Stimulated activated CD4-positive, alpha-beta T cell treated with anti-CD3 and anti-CD28 coated beads, Interleukin-2, amount 100 ng/mL, for 24 hours (primary cell): ENCODE results near the gene STAM.
A peak's percentile ranks its signal among the peaks of the same experiment; 100 is the strongest.

Experiments
- DNase-seq, 2 donors: peaks; one replicate each; pipeline ENCODE4 v3.0.0-alpha.2; 2020

STAM gene

GRCh38 chr10:17733620-17734019 is 89.7 kb downstream of the STAM start:
- DNase-seq: no peak

DNA sequence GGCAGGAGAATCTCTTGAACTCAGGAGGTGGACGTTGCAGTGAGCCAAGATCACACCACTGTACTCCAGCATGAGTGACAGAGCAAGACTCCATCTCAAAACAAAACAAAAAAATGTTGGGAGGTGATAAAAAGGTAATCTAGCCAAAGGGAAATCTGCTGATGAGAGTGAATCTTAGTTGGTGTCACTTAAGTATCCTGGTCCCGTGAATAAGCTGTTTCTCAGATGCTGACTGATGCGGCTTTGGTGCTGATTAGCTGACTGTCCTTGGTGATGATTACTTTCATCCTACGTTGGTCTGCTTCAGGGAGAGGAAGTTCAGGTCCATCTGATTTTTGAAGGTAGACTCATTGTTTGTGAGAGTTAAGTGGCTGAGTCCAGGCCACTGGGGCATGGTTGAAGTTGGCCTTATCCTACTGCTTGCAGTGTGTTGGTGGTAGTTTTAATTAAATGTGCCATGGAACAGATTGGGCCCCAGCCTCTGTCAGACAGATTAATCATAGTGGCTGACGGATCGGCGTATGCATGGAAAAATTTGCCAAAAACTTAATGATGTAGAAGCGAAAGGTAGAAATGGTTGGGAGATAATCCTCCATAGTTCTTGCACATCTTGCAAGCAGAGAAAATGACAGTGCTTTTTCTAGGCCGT is 90.6 kb downstream of the STAM start:
- DNase-seq: no peak

DNA sequence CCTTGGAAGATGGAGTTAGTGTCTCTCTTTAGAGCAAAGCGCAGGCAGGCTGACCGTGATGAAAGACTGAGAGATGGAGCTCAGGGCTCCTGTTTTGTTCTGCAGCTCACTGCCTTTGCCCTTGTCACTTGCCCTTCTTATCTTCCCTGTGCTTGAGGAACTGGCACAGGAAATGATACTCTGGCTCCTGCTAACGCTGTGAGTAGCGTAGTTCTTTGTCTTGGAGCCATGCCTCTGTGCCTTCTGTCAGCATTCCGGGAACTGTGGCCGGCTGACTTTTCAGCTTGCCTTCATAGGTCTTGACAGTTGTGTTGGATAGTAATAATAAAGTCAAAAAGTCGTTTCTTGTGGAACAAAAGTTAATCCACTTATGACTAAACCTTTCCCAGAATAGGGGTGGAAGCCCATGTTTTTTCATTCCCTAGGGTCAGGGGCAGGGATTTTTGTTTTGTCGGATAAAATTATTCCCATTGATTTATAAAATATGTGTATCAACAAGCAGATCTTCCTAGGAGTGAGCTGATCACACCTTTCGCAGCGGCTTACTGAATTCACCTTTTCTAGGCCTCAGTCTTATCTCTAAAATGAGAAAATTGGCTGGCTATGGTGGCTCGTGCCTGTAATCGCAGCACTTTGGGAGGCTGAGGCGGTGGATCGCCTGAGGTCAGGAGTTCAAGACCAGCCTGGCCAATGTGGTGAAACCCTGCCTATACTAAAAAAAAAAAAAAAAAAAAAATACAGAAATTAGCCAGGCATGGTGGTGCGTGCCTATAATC is 91.4 kb downstream of the STAM start:
- no peak for DNase-seq

DNA sequence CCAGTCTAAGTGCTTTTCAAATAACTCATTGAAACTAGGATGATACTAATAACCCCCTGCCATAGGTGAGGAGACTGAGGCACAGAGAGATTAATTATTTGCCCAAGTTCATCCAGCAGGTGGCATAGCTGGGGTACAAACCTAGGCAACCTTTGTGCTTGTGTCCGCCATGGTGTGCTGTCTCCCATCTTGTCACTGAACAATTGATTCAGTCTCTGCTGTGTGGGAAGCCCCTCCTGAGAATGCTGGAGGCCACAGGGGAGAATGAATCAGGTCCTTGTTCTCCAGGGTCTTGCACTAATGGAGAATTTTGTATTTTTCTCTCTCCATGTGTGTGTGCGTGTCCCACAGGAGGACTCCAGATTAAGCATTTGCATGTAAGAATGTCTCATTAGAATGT is 92.3 kb downstream of the STAM start:
- DNase-seq: no peak

- DNase-seq: no peak
Measured at GRCh38 chr10:17737027-17737965, 93.3 kb downstream of the STAM start.

DNA sequence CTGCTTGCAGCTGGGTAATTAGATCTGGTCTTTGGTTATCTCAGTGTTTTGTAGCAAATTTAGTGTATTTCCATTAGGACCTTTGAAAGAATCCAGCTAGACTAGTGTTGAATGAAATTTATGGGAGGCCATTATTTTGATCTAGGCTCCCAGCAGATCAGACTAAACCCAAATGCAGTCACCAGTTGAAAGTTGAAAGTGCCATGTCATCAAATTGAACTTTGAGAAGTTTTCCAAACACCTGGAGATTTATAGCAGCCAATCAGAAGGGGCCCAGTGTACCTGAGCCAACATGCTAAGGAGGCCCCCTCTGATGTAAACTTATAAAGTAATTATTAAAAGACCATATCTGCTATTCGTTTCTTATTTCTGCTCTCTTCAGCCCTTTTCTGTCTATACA is 96.7 kb downstream of the STAM start:
- no peak for DNase-seq

DNA sequence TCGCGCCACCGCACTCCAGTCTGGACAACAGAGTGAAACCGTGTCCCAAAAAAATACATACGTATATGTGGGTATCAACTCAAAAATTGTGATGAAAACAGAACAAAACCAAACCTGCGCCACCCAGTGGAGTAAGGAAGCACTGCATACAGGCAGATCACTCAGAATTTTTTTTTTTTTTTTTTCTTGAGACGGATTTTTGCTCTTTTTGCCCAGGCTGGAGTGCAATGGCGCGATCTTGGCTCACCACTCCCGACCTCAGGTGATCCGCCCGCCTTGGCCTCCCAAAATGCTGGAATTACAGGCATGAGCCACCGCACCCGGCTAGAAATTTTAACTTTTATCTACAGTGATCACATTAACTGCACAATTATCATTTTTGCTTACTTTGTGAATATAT is 99.0 kb downstream of the STAM start:
- DNase-seq: peak; percentile 79 to 80

DNA sequence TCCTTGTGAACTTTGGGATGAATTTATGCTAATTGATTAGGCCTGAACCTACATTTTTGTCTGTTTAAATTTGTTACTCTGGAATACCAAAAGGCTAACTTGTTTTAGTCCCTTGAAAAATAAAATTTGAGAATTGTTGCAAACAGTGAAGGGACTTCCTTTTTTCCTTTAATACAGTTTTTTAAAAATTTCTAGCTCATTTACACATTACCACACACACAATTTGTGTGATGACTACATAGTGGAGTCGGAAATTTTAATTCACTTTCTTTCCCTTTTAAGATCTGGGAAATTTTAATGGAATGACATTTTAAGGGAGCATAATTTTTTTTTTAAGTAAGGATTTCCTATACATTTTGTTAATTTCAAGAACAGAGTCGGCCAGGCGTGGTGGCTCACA is 99.5 kb downstream of the STAM start:
- DNase-seq: no peak

DNA sequence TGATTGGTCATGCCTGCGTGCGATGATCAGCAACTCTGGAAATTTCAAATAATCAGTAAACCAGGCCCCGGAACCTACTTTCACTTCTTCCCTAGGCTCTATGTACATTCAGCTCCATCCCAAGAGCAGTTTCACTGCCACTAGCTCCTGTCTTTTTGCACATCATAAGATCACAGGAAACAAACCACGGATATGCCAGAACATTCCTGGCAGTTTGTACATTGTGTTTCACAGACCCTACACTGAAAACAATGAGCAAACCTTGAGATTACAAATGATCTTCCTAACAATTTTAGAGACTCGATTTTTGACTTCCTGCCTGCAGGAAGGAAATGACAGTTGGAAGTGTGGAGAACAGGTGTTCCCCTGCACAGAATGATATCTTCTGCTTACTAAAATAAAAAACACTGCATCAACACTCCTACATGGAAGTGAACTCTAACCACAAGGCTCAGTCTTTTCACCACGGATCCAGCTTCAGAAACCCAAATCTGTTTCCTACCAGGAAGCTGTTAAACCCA is 100.5 kb downstream of the STAM start:
- DNase-seq: no peak

DNA sequence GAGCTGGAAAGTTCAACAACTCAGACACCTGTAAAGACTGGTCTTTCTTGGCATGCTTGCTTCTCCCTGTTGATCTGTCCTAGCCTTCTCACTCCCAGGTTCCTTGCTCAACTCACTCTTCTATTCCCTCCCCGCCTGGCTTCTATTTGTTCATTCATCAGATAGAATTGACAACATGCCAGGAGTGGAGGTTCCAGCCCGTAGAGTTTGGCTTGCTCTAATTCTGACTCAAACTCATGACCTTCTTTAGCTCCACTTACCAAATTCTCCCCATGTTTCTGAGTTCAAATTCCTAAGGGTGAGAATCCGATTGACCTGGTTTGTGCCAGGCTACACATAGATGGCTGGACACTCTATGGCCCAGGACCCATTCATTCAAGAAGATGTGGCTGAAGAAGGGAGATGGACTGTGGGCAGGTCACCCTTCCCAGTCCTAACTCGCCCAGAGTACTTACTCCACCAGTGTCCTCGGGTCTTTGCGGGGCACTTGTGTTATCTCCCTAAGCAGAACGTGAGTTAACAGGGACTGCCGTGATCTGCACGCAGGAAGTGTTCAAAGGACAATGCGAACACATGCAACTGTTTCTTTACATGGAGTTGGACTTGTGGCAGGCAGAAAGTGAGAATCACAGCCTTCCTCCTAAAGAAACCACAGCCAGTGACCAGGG is 104.1 kb downstream of the STAM start:
- DNase-seq: no peak

DNA sequence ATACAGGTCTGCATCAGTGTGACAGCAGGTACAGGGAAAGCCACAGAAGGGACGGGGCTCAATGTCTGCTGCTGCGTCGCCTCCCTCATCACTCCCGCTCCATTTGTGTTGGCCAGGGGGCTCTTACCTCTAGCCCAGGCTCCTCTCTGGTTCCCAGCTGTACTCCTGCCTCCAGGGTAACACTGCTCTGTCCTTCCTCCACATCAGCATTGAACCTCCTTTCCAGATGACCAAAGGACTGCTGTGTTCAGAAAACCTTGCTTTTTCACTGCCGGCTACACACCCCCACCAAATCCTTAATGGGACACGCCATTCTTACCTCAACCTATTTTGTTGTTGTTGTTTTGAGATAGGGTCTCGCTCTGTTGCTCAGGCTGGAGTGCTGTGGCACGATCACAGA is 105.9 kb downstream of the STAM start:
- no peak for DNase-seq

- no peak for DNase-seq
Measured at GRCh38 chr10:17751781-17752445, 108.0 kb downstream of the STAM start, which contains the start of gene TMEM236. Gene TMEM236, plus strand, starts transcription at chr10:17752201. Its CDS starts 95 bp downstream, at chr10:17752296.

DNA sequence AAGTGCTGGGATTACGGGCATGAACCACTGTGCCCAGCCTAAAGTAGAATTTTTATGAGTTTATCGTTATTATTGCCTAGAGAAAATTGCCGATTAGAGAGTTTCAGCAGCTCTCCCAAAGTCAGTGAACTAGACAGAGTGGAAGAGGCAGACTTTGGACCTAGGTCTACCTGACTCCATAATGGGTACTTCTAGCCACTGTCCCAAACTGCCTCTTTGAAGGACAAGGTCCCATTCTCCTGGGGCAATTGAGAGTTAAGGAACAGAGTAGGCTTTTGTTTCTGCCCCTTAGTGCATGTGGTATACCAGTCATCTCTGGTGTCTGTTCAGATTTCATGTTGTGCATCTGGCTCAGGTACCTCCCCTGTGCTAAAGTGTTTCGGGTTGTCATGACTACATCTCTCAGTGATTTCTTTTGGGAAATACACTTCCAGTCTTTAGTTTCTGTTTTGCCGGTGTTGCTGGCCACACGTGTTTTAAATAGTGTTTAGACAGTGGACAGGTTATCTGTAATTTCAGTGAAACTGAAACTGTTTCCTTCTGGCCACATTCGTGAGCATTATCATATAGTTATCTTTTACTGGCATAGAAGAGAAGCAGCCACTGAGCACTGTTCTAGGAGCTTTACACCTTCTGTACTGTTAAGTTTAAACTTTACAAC is 112.7 kb downstream of the STAM start:
- DNase-seq: no peak

DNA sequence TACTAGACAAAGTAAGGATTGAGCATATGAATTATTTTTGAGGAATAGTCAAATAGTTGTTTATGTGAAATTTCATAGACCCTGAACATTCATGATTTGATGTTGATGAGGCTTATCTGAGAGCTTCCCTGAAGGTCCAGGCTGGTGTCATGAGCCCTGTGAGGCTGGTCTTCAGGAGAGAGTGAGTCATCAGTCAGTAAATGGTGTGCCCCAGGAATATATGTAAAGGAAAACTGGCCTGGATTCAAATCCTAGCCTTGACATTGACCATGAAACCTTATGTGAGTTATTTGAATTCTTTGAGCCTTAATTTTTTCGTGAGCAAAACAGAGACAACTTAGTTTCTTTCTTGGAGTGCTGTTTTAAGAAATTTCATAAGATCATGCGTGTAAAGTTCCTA is 114.2 kb downstream of the STAM start:
- no peak for DNase-seq

GRCh38 chr10:17758896-17759295 is 114.9 kb downstream of the STAM start:
- no peak for DNase-seq

DNA sequence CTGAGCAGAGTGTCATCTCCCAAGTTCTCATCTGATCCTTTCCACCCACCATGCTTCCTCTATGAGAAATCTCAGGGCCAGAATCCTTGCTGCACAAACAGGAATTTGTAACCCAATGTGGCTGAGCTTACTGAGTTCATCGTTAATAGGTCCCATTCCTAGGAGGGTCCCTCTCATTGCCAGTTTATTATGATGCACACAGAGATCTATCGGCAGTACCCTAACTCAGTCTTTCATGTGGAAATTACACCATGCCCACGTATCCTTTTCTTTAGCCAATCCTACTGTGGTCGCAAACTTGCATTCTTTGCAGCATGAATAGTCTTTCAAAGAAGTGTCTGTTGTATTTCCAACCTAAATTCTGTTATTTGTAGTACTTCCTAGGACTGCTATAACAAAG is 120.2 kb downstream of the STAM start:
- DNase-seq: no peak

GRCh38 chr10:17765602-17766001 is 121.7 kb downstream of the STAM start:
- no peak for DNase-seq
